NCI-H446 (cell line): ENCODE data around the gene PDC.
"Not testable (repeated sequence)": the region's sequence is repeated elsewhere in the genome, so short reads cannot be mapped to it uniquely, and the experiment has no call there.

Source experiments
- DNase-seq, 2 experiments: peaks; one replicate each; lab custom pipeline; 2025; lab: John Stamatoyannopoulos, UW

Gene PDC

DNA sequence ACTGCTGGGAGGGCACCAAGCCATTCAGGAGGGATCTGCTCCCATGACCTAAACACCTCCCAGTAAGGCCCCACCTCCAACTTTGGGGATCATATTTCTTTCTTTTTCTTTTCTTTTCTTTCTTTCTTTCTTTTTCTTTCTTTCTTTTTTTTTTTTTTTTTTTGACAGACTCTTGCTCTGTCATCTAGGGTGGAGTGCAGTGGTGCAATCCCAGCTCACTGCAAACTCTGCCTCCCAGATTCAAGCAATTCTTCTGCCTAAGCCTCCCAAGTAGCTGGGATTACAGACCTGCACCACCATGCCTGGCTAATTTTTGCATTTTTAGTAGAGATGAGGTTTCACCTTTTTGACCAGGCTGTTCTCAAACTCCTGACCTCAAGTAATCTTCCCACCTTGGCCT lies 4.6 kb upstream of the PDC start:
- not testable (repeated sequence) for DNase-seq

- no peak for DNase-seq
Measured at GRCh38 chr1:186463926-186464325, 3.0 kb upstream of the PDC start.

DNA sequence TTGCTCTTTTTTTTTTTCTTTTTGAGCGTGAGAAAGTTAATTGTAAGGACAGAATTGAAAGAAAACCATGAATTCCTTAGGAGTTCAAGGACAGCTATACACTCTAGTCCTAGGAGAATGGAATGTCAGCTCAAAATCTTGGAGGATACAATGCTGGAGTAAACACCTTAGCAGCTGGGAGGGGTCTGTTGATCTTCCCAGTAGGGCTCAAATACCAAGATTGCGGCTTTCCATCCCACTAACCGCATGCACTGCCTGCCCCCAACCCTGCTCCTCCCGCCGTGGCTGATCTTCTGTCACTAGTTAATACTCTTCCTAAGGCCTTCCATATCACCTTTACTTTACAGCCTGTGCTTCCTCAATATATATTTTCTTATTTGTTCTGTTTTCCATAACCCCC lies 2.6 kb upstream of the PDC start:
- no peak for DNase-seq

DNA sequence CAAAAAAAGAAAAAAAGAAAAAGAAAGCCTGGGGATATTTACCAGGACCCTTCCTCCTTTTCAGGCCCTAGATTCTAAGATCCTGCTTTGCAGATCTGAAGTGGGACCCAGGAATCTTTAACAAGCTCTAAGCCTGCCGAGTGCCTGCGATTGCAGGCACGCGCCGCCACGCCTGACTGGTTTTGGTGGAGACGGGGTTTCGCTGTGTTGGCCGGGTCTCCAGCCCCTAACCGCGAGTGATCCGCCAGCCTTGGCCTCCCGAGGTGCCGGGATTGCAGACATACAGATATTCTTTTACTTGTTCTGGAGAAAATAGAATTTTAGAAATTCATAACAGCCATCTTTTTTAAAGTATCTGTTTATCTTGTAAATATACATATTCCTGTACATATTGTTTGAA lies 1.8 kb downstream of the PDC start:
- not testable (repeated sequence) for DNase-seq

DNA sequence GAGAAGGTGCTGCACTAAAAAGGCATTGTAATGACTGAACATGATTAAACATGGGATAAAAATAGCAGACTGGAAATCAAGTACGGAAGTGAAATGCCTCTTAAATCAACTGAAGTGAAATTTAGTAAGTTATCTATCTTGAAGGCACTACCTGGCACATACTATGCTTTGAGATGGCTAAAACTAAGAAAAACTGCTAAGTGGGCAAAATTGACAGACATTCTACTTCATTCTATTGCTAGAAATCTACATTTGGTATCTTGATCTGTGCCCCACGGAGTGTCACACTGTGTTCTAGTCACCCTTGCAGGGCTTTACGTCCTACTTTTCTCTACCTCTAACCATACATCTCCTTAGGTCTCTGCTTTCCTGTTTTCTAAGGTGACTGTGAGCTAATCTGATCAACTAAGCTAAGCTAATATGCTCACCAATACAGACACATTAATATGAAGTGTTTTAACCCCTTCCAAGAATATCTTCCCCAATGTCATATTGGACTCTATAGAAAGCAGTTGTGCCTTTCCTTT lies 4.1 kb downstream of the PDC start:
- DNase-seq = no peak

GRCh38 chr1:186454981-186455380 lies 5.9 kb downstream of the PDC start:
- no peak for DNase-seq

DNA sequence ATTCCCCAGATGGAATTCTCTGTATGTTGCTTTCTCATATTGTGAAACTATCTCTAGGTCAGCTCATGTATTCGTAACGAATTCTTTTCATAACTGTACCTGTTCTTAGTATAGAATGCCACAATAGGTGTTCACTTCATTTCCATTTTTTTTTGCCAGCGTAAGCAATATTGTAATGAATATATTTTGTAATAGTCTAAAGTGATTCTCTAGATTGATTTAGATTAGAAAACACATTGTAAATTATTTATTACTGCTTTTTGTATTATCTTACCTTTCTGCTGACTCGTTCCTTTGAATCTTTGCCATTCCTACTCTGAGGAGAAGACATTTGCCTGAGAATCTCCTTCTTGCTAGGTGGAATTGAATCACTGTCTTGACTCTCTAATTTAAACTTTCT lies 14.8 kb downstream of the PDC start:
- no peak for DNase-seq

- no peak for DNase-seq
Measured at GRCh38 chr1:186443638-186444037, 17.3 kb downstream of the PDC start.

GRCh38 chr1:186442651-186443375 lies 18.1 kb downstream of the PDC start:
- no peak for DNase-seq

DNA sequence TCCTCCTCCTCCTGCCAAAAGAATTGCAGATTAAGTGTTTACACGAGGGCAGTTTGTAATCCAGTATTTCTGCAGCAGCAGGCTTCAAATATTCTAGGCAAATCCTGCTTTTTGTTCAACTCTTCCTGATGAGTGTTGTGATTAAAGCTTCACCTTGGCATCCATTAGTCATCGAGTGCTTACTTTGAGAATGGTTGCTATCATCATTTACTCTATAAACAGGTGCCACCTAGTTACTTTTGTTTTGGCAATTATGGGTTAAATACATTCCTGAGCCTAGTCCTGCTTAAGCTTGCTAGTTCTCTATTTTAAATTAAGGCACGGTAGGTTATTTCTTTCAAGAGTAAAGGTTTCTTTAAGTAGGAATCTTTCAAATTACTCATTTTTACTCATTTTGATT lies 20.3 kb downstream of the PDC start:
- no peak for DNase-seq

DNA sequence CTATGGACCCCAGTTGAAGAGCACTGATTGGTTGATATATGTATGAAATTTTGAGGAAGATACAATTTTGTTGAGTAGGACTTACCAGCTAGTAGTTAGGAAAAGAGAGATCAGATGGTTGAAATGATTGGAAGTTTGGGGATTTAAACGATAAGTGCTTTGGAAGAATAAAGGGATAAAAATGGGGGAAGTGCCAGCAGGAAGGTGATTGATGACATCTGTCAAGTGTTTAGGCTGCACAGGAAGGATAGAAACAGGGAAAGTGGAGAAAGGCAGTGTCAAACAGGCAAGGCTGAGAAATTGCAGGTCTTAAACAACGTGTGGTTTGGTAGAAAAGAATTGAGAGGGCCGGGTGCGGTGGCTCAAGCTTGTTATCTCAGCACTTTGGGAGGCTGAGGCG lies 22.3 kb downstream of the PDC start:
- DNase-seq = no peak

- no peak for DNase-seq
Measured at GRCh38 chr1:186435336-186435735, 25.6 kb downstream of the PDC start.

DNA sequence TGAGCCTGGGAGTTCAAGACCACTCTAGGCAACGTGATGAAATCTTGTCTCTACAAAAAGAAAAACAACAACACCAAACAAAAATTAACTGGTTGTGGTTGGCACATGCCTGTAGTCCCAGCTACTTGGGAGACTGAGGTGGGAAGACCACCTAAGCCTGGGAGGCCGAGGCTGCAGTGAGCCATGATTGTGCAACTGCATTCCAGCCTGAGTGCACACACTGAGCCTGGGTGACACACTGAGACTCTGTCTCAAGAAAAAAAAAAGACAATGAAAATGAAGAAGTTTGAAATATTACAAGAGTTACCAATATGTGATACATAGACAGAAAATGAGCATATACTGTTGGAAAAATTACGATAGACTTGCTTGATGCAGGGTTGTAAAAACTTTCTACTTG lies 31.9 kb downstream of the PDC start:
- DNase-seq = no peak

DNA sequence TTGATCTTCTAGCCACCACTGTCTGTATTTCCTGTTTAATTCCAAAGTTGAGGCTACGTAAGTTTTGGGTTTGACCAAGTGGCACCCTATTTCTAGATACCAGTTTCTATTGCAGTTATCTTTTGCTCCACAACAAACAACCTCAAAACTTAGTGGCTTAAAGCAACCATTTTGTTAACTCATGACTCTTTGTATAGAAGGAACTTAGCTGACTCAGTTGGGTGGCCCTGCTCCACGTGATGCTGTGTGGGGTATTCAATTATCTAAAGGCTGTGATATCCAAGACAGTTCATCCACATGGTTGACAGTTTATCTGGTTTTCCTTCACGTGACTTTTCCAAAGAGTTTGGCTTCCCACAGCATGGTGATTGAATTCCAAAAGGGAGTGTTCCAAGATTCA lies 34.8 kb downstream of the PDC start:
- no peak for DNase-seq

DNA sequence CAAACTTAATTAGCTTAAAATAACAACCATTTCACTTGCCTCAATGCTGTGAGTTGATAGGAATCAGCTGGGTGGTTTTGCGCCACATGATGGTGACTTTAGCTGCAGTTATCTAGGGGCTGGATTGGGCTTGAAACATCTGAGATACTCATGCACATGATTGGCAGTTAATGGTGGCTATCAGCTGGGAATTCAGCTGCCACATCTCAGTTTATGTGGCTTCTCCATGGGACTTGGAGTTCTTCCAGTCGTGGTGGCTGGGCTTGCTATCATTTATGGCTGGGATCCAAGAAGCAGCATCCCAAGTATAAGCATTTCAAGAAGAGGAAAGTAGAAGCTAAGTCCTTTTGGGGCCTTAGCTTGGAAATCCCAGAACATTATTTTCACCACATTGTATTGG lies 36.4 kb downstream of the PDC start:
- DNase-seq = peak in 1 of 2 experiments; percentile 33

- no peak for DNase-seq
Measured at GRCh38 chr1:186421446-186421845, 39.5 kb downstream of the PDC start.

GRCh38 chr1:186420923-186421322 lies 40.0 kb downstream of the PDC start:
- DNase-seq = no peak

DNA sequence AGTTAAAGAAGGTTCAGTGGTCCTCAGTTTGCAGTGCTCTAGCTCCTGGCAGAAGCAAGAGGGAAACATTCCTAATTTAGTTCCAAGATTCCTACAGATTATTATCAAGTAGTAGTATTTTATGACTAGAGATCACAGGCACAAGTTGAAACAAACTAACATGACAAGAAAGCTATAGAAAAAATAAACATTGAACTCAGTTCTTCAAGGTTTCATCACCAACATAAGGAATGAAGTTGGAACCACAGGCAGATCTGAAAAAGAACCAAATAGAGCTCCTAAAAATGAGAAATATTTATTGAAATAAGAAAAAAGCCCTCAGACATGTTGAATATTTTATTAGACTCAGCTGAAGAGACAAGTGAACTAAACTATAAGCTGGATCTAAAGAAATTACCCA lies 40.6 kb downstream of the PDC start:
- no peak for DNase-seq

GRCh38 chr1:186418503-186418902 lies 42.4 kb downstream of the PDC start:
- DNase-seq = no peak

- no peak for DNase-seq
Measured at GRCh38 chr1:186413319-186413718, 47.6 kb downstream of the PDC start.

- no peak for DNase-seq
Measured at GRCh38 chr1:186409091-186409490, 51.8 kb downstream of the PDC start.

DNA sequence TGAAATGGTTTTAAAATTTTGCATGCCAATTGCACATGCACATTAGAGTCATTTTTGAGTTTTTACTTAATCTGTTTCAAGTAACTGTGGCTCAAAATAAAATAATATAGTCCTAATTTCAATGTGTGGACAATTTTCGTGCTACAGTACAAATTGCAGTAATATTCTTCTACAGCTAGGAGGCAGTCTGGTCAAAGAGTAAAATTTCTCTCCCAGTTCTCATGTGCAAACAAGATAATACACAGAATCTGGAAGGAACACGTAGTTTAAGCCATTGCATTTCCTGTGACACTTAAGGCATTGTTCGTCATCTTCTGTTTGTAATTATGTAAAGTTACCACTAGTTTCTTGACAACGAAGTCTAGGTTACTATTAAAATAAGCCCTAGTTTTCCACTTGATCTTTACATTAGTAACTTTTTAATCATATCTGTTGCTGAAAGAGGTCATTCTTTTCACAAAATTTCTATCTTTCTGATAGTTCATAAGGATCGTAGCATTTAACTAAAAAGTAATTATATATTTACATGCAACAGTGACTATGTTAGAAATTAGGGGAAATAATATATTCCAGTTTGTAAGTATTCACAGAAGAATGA lies 56.4 kb downstream of the PDC start:
- DNase-seq = peak; percentile 33 to 74

DNA sequence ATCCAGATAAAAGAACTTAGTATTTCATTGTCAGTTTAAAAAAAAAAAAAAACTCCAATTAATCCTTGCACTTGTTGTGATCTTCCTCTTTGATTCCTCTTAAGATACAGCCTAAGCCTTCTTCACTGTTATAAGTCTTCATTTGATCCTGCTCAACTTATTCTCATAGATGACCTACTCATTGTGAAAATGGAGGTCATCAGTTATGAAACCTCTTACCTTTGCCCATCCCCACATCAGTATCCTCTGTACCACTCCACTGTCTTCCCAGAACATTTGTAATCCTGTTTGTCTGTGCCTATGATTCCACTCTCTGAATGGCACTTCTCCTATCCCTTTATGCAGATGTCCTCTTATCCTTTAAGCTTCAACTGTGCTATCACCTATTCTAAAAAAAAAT lies 57.3 kb downstream of the PDC start:
- no peak for DNase-seq

DNA sequence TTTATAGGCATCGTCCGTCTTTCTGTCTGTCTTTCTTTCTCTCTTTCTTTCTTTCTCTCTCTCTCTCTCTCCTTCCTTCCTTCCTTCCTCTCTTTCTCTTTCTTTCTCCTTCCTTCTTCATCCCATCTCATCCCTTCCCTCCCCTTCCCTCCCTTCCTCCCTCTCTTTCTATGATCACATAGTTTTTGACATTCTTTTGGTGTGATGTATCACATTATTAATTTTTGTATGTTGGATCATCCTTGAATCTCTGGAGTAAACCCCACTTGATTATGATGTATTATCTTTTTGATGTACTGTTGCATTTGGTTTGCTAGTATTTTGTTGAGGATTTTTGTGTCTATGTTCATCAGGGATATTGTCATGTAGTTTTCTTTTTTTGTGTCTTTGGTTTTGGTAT lies 59.5 kb downstream of the PDC start:
- not testable (repeated sequence) for DNase-seq
